ENCODE measurements around the gene GPR4.

The GPR4 gene

DNA sequence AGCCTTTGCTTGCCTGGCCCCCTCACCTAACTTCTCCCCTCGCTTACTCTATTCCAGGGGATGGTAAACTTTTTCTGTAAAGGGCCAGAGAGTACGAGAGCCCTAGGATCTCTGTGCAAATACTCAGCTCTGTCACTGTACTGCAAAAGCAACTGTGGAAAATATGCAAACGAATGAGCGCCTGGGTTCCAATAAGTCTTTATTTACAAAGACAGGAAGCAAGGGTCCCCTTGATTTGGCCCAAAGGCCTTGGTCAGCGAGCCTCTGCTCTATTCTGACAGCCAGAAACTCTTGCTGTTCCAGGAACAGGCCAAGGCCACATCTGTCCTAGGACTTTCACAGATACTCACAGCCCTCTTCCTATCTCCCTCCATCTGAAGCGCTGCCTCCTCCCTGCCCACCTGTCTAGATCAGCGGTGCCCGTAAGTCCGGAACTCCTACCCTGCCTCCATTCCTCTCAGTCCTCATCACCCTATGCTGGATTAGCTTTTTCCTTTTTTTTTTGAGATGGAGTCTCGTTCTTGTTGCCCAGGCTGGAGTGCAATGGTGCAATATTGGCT is 54.7 kb downstream of the GPR4 start:
- DNase-seq, result no peak

DNA sequence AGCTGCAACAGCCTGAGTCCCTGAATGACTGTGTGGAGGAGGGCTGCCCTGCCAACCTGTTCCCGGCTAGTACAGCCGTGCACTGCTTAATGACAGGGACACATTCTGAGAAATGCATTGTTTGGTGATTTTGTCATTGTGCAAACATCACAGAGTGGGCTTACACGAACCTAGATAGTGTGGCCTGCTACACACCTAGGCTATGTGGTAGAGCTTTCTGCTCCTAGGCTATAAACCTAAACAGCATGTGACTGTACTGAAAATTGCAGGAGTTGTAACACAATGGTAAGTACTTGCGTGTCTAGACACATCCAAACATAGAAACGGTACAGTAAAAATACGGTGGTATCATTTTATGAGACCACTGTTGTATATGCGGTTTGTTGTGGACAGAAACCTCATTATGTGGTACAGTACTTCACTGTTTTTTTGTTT is 59.8 kb downstream of the GPR4 start:
- DNase-seq, result no peak

Measured in T-helper 2 cell (primary cell).